ENCODE data around the gene MRAS.

Gene MRAS

DNA sequence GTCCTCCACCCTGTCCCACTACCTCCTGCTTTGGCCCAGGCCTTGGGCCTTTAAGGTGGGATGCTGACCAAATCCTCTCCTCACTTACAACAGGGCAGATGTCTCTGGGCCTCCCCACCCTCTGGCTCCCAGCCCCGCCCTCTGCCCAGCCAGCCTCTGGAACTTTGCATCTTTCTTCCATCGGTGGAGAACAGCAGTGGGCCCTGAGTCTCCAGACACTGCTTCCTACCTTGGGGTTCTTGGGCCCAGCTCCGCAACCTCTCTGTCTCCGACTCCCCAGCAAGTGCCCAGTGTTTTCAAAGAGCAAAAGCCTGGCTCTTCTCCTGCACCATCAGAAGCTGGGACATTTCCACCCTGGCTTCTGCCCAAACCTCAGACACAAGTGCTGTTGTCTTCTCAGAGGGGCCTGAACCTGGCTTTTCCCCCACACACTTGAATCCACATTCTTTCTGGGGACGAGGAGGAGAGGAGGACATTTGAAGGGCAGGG, 33.1 kb downstream of the MRAS start:
- no peak overlapping the region for H3K4me3 ChIP-seq (ENCODE audit: low read length)
- no peak for TF ChIP-seq ZNF274 (IDR thresholded peaks at IDR 0.05; ENCODE audit: low read depth, low read length)

- no peak overlapping the region for H3K4me3 ChIP-seq (ENCODE audit: low read length)
- TF ChIP-seq ZNF274 (IDR thresholded peaks at IDR 0.05; ENCODE audit: low read depth, low read length), result no peak
Measured at GRCh38 chr3:138381950-138382715, 33.8 kb downstream of the MRAS start.

GRCh38 chr3:138383715-138384465, 35.5 kb downstream of the MRAS start:
- H3K4me3 ChIP-seq (ENCODE audit: low read length), result no peak overlapping the region
- no peak for TF ChIP-seq ZNF274 (IDR thresholded peaks at IDR 0.05; ENCODE audit: low read depth, low read length)

DNA sequence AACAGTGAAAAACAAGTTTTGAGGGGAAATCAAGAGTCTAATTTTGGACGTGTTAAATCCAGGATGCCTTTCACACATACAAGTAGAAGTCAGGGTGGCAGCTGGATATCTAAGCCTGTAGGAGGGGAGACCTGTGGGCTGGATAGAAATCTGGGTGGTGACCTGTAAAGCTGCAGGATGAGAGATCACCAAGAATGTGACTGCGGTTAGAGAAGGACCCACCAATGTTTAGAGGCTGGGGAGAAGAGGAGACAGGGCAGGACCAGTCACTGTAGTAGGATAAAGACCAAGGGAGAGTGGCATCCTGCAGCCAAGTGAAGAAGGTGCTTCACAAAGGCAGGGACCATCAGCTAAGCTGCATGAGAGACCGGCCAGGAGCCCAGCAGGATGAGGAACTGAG, 36.2 kb downstream of the MRAS start:
- no peak for TF ChIP-seq ZNF274 (IDR thresholded peaks at IDR 0.05; ENCODE audit: low read depth, low read length)
- H3K4me3 ChIP-seq (ENCODE audit: low read length), result no peak overlapping the region

GRCh38 chr3:138384976-138385375, 36.6 kb downstream of the MRAS start:
- no peak for TF ChIP-seq ZNF274 (IDR thresholded peaks at IDR 0.05; ENCODE audit: low read depth, low read length)
- H3K4me3 ChIP-seq (ENCODE audit: low read length), result no peak overlapping the region

DNA sequence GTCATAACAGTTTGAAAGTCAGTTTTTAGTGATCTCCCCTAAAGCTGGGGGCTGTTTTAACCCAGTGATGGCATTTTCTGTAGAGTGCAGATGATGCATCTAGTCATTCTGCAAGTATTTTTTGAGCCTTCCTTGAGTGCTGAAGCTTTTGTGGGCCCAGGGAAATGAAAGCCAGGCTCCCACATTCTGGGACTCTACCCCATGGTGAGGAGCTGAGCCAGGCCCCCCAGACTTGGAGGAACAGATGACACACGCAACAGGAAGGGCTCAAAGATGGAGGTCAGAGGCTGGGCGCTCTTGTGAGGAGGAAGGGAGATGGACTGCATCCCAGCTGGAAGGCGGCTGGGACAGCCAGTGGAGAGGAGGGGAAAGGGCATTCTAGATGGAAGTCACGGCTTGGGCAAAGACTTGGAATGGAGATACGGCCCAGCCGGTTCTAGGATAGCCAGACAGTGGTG, 40.8 kb downstream of the MRAS start:
- H3K4me3 ChIP-seq (ENCODE audit: low read length), result no peak overlapping the region
- no peak for TF ChIP-seq ZNF274 (IDR thresholded peaks at IDR 0.05; ENCODE audit: low read depth, low read length)

GRCh38 chr3:138389841-138390581, 41.6 kb downstream of the MRAS start:
- H3K4me3 ChIP-seq (ENCODE audit: low read length), result no peak overlapping the region
- TF ChIP-seq ZNF274 (IDR thresholded peaks at IDR 0.05; ENCODE audit: low read depth, low read length), result no peak

DNA sequence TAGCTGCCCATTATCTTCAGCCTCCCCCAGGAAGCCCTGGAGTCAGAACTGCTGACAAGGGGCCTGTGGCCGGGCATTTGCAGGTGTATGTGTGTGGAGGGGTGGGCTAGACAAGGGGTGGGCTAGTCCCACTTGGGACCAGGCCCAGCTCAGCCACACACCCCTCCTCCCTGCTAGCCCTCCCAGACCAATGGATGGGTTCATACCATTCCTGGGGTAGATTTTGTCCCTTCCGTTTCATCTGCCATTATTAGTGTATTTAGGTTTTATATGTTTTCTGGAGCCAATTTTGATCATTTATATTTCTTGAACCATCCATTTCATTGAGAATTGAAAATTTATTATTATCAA, 42.2 kb downstream of the MRAS start:
- no peak overlapping the region for H3K4me3 ChIP-seq (ENCODE audit: low read length)
- TF ChIP-seq ZNF274 (IDR thresholded peaks at IDR 0.05; ENCODE audit: low read depth, low read length), result no peak

- H3K4me3 ChIP-seq (ENCODE audit: low read length), result no peak overlapping the region
- TF ChIP-seq ZNF274 (IDR thresholded peaks at IDR 0.05; ENCODE audit: low read depth, low read length), result no peak
Measured at GRCh38 chr3:138394156-138394555, 45.8 kb downstream of the MRAS start.

GRCh38 chr3:138394686-138395085, 46.3 kb downstream of the MRAS start:
- no peak overlapping the region for H3K4me3 ChIP-seq (ENCODE audit: low read length)
- TF ChIP-seq ZNF274 (IDR thresholded peaks at IDR 0.05; ENCODE audit: low read depth, low read length), result no peak

DNA sequence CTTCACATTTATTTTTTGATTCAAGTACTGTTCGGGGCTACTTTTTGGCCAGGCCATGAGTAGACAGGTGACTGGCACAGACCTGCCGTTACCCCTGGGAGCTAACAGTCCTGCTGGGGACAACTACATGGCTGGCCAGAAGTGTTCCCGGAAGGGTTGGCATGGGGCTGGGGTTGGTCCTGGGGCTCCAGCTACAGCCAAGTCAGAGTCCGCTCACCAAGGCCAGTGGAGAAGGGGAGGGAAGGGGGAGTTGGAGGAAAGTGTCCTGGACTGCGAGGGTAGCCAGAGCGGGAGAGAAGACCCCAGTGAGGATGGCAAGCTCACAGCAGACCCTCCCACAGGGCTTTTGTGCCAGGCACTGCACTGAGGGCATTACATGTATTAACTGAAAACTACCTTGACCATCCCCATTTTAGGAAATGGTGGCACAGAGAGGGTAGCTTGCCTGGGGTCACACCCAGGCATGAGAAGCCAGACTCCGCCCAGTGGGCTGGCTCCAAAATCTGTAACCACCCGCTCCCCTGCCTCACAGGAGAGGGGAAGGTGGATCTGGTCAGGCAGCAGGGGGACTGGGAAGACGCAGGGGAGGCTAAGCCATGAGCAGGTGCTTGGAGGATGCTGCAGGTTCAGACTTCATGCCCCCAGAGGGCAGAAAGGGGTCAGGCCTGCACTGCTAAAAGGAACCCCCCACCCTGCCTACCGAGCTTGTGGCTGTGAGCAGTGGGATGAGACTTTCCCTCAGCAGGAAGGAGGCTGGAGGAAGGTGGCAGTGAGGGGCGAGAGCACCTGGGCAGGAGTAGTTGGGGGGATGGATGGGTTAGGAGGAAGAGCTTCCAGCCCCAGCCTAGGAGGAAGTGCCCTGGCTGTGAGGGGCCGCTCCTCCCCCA, 47.7 kb downstream of the MRAS start:
- H3K4me3 ChIP-seq (ENCODE audit: low read length), result no peak overlapping the region
- no peak for TF ChIP-seq ZNF274 (IDR thresholded peaks at IDR 0.05; ENCODE audit: low read depth, low read length)

DNA sequence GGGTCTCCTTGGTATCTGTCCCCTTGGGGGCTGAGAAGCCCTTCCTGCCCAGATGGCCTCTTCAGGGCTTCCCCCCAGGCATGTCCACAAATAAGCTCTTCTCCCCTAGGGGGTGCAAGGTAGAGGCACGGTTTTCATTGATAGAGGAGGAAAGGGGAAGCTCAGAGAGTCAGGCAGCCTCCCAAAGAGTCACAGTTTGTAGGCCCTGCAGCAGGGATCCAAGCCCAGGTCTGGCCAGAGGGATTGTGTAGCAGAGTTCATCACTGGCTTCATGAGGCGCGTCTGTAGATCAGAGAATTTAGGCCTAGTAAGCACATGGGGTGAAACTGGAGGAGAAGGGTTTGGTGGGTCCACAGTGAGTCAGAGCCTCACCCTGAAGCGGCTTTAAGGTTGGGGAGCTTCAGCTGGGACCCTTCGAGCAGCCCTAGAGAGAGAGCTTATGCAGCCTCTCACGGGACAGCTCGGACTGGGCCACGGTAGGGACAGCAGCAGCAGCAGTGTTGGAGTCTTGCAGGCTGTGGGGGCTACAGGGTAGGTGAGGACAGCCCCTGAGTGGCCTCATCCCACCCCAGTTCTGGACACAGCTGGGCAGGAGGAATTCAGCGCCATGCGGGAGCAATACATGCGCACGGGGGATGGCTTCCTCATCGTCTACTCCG, 48.5 kb downstream of the MRAS start:
- TF ChIP-seq ZNF274 (IDR thresholded peaks at IDR 0.05; ENCODE audit: low read depth, low read length), result no peak
- H3K4me3 ChIP-seq (ENCODE audit: low read length), result no peak overlapping the region

DNA sequence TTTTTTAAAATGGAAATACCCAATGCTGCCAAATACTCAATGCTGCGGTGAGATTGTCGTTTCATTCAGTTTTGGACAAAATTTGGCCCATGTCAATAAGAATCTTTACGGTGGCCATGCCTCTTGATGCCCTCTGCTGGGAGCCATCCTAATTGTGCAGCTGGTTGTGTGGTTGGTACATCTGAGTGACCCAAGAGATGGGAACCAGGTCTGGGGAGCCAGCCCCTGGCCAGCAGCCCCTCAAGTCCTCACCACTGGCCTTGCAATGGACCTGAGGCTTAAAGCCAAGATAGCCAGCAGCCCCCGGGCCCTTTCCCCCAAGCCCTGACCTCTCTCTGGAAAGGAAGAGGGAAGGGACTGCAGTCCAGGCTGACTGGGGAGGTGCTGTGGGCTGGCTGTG, 49.6 kb downstream of the MRAS start:
- no peak for TF ChIP-seq ZNF274 (IDR thresholded peaks at IDR 0.05; ENCODE audit: low read depth, low read length)
- no peak overlapping the region for H3K4me3 ChIP-seq (ENCODE audit: low read length)
